ENCODE measurements around the gene NEGR1.
A peak's percentile ranks its signal among the peaks of the same experiment; 100 is the strongest.

Gene NEGR1

DNA sequence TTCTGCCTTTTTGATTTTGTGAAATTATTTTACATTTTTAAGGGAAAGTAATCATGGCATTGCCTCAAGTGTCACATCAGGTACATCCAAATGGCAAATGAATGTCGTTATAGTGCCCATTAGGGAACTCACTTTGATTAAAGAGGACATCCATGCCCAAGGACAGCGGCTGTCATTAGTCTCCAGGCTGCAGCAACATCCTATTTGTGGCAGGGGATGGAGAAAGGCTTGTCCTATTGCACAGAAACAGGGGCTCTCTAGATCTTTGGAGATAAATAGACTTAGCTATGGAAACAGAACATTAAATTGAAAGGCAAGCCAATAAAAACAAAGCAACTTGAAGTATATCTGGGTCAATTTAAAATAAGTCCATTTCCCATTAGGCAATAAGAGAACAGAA lies 439.3 kb downstream of the NEGR1 start:
- no peak for DNase-seq

- no peak for DNase-seq
These were observed 442.5 kb downstream of the NEGR1 start for GRCh38 chr1:71839876-71840275.

DNA sequence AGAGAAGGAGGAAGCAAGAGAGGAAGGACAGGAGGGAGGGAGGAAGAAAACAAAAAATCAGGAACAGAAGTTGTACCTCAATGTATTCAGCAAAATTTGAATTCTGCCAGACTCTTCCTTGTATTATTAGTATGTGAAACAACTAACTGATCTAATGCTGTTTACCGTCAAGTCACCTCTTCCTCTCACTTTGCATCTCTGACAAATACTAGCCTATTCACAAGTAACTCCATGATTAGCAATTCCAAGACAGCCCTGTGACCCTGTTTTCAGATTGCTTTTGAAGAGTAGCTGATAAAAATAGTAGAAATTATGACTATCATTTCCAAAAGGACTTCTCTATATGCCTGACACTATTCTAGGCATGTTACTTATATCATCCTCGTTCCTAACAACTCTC lies 445.4 kb downstream of the NEGR1 start:
- DNase-seq, result no peak

DNA sequence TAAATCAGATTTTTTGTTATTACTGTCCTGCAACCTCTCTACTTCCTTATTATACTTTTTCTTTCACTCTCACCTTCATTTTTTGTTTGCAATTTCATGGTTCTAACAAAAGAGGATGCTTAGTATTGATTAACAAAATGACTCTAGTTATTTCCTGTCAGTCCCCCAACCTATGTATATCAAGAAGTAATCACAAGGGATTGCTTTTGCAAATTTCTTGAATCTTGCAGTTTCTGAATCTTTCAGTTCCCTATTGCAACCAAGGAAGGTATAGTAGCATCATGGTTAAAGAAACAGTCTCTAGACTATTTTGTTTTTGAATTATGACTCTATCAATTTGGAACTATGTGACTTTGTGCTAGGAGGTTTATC lies 446.9 kb downstream of the NEGR1 start:
- no peak for DNase-seq

GRCh38 chr1:71834601-71835441 lies 447.5 kb downstream of the NEGR1 start:
- no peak for DNase-seq

GRCh38 chr1:71831646-71832045 lies 450.7 kb downstream of the NEGR1 start:
- DNase-seq, result no peak

GRCh38 chr1:71829346-71829745 lies 453.0 kb downstream of the NEGR1 start:
- no peak for DNase-seq

DNA sequence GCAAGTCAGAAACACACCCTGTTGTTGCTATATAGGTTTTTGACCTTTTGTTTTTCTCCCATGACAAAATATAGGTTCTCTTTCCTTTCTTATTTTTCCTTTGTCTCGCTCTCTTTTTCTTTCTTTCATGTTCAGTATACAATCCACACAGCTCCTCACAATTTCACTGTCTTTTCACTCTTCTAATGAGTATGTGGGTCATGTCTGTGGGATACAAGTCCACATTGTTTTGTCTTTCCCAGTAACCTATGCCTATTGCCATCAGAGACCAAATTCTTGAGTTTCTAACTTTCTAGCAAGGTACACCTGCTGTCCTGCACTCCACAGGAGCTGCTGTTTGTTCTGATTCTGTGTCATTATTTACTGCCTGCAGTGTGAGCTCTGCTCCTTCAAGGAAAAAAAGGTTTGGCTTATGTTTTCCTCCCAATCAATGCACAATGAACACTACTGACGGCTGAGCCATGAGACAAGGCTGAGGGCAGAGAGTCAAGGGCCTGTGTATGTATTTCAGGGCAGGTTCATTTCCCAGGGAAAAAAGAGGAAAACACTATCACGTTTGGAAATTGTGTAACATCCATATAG lies 453.8 kb downstream of the NEGR1 start:
- no peak for DNase-seq

- DNase-seq, result no peak
These were observed 458.5 kb downstream of the NEGR1 start for GRCh38 chr1:71823708-71824305.

GRCh38 chr1:71817028-71817427 lies 465.3 kb downstream of the NEGR1 start:
- no peak for DNase-seq

DNA sequence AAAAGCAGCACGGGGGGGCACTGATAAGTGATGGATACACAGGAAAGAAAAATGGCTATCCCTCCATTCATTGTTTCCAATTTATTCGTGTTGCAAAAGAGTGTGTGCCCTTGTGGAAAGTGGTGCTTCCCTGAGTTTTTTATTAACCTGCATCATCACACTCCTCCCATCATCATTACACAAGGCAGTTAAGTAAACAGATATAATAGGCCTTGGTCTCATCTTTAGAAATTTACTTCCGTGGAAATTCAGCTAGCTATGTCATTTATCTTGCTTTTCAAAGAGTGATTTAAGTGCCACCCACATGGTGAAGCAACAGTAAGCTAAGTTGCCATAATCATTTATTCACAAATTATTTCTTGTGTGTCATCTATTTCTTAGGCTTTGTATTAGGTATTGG lies 473.3 kb downstream of the NEGR1 start:
- DNase-seq, result no peak

DNA sequence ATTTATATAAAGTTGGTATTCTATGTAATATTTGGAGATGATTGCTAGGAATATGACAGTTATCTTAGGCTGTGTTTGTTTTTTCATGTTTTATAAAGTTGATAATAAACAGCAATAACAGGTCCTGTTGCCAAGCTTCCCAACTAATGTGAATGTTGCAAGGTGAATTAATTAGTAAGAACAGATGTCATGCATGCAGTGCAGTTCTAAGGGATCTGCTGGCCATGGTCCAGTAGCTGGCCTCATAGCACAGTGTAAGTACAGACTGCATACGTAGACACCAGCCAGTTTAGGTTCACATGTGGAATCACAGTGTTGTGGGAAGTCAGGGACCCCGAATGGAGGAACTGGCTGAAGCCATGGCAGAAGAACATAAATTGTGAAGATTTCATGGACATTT lies 478.2 kb downstream of the NEGR1 start:
- no peak for DNase-seq

DNA sequence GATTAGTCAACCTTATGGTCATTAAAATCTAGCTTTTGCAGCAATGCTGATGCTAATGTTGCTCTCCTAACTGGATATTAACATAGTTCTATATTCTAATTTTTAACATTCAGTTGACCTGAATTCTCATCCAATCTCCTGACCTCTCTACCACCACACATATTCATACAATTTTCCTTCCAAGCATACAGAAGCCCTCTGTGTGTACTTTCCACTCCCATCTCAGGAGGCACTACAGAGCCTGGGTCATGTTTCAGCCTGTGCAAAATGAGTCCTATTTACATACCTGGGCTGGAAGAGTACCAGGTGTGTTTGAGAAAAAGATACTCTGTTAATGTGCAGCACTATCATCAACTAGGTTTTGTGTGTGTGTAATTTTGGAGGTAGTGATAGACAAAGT lies 486.3 kb downstream of the NEGR1 start:
- DNase-seq, result no peak

DNA sequence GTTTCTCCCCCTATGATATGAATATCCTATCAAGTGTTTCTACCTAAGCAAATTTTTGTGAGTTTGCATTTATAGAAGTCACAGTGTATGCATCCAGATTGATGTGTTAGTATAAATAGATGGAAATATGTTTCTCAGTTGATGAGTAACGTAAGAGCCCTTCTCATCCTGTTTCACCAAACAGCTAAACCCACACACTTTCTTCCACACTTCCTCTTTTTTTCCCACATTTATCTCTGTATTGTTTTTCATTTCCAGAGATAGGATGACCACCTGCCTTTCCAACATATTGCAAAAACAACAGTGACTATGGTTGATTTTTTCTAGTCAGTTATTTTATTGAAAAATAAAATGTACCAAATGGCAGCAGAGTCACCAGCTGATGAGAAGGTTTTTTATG lies 490.1 kb downstream of the NEGR1 start:
- no peak for DNase-seq

DNA sequence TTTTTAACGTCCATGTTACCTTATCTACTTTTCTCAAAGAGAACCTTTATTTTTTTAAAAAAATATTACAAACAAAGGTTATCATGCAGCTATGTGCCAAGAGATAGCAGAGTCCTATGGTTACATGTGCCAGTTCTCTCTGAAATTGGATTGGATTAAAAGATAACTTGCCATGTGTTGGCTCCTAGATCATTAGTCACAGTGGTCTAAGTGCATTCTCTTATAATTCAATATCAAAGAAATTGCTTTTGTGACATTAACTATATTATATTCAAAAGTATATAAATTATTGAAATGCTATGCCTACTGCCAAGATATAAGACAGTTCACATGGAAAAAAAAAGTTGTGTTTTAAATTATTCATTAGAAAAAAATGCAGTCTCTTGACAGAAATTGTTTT lies 494.2 kb downstream of the NEGR1 start:
- no peak for DNase-seq

DNA sequence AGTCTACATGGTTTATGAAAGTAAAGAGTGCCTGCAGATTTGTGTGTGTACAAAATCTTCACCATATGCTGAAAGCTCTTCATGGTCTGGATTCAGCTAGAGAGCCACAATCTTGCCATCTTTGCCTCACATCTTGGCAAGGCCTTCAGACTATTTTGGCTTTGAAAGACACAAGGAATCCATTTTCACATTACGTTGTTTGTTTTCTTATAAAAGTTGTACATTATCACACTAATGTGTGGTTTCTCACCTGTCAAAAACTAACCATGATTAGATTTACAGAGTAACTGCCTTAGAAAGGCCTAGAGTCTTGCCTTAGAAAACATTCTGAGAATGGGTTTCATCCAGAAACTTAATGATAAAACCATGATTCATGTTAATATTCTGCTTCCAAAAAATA lies 494.6 kb downstream of the NEGR1 start:
- DNase-seq, result no peak

DNA sequence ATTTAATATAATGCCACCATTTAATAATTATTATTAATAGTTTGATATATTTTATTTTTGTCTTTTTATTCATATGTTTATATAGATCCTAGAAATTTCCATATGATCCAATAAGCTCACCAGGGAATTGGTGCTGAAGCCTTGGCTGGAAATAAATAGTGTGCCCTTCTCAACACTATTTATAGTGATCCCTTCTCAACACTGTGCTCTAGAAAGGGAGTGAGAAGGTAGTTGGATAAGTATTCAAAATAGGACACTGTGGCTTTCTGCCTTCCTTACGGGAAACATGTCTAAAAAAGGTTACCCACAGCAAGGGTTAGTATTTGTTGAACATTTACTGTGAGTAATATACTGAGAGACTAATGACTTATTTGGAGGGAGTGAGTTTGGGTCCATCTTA lies 496.1 kb downstream of the NEGR1 start:
- no peak for DNase-seq

GRCh38 chr1:71785450-71785849 lies 496.9 kb downstream of the NEGR1 start:
- DNase-seq, result no peak

- DNase-seq, result no peak
These were observed 497.3 kb downstream of the NEGR1 start for GRCh38 chr1:71785000-71785399.

DNA sequence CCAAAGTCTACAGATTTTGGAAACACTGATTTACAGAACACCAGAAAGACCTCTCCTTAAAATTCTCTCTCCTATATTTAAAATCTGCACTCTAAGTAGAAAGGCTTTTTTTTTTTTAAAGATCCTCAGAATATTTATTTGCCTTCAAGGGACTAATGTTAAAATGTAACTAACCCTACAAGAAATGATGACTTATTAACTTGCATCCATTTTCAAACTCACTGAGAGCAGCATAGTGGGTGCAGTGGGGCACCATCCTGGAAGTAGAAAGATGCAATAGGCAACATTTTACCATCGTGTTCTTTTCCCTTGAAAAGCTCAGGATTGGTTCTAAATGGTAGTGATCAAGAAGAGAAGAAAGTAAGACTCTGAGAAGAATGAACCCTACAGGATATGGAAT lies 498.1 kb downstream of the NEGR1 start:
- DNase-seq, result no peak

DNA sequence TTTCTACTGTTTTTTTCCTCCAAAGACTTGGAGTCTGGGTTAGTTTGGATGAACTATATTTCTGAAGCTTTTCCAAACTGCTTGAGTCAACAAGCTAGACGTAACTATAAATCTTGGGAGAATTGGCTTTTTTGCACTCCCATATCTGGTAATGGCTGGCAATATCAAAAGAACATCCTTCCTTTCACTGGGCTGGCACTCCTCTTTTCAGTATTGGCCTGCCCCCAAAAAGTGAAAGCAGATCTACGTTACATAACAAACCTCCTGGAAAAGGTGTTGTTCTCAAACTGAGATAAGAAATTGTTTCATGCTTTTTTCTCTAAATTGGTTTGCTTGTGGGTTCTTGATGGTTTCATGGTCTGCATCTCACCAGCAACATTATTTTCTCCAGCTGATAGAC lies 499.3 kb downstream of the NEGR1 start:
- no peak for DNase-seq

DNA sequence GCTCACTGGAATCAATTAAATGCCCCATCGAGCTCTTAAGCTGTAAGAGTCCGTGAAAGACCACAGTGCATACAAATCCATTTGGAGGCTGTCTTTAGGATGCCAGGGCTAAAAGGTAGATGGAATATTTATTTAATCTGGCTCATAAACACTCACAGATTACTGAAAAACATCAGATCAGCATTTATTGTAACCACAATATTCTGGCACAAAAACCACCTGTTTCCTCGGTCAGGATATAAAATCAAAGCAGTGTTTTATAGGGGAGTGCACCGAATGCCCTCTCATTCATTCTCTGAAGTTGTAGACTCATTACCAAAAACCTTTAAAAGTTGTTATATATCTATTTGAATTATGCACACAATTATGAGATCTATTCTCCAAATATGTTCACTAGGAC lies 500.9 kb downstream of the NEGR1 start:
- DNase-seq, result no peak

DNA sequence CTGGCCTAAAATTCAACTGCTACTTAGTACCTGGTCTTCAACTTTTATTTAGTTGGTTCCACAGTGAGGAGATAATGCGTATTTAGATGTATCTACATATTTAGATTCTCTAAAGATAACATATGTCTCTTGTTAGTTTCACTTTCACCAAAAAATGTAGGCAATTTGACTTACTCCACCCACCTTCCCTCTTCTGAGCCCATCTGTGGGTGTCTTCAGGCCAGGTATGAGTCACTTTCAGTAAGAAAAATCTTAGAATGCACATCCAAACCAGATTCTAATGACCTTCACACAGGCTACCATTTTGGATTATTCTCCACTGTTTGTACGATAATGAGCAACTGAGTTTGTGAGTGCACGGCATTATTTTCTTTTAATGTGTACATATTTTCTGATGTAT lies 501.7 kb downstream of the NEGR1 start:
- peak; percentile 16 for DNase-seq

GRCh38 chr1:71778940-71779339 lies 503.4 kb downstream of the NEGR1 start:
- DNase-seq, result no peak

All from fibroblast of skin of scalp (primary cell).